HG02678 (cell line): ENCODE data around the gene HOXC6.

Experiments
- ATAC-seq: cut with Tn5 transposase; IDR thresholded peaks from one replicate; pipeline ENCODE4 v1.9.1; 2021; ENCODE audit warnings: mild to moderate bottlenecking, moderate library complexity; ENCODE audit not compliant: unreplicated experiment

Gene HOXC6

GRCh38 chr12:53989227-53990113 is 38.8 kb upstream of the HOXC6 start:
- ATAC-seq, result no peak

- ATAC-seq, result no peak
Measured at GRCh38 chr12:53990311-53991076, 37.7 kb upstream of the HOXC6 start.

GRCh38 chr12:53991077-53991460 is 37.2 kb upstream of the HOXC6 start:
- ATAC-seq, result no peak

- no peak for ATAC-seq
Measured at GRCh38 chr12:53992377-53992889, 35.8 kb upstream of the HOXC6 start.

GRCh38 chr12:53993162-53994008 is 34.9 kb upstream of the HOXC6 start:
- ATAC-seq, result no peak

- ATAC-seq, result no peak
Measured at GRCh38 chr12:53994009-53994263, 34.3 kb upstream of the HOXC6 start.

GRCh38 chr12:53994264-53995001 is 33.8 kb upstream of the HOXC6 start:
- ATAC-seq, result no peak

- no peak for ATAC-seq
Measured at GRCh38 chr12:53995002-53995377, 33.2 kb upstream of the HOXC6 start.

GRCh38 chr12:53995378-53996239 is 32.6 kb upstream of the HOXC6 start:
- ATAC-seq, result no peak

- no peak for ATAC-seq
Measured at GRCh38 chr12:53996240-53997203, 31.7 kb upstream of the HOXC6 start.

- ATAC-seq, result no peak
Measured at GRCh38 chr12:53997204-53998109, 30.8 kb upstream of the HOXC6 start.

- ATAC-seq, result no peak
Measured at GRCh38 chr12:53998110-53998899, 29.9 kb upstream of the HOXC6 start.

- ATAC-seq, result no peak
Measured at GRCh38 chr12:53998900-53999236, 29.4 kb upstream of the HOXC6 start.

GRCh38 chr12:53999559-54000115 is 28.6 kb upstream of the HOXC6 start:
- ATAC-seq, result no peak

GRCh38 chr12:54000116-54001114 is 27.8 kb upstream of the HOXC6 start, which contains the start of gene HOXC9:
Gene HOXC9 (plus strand): TSS chr12:54000161. CDS start chr12:54000189, 28 bp downstream.
- no peak for ATAC-seq
